MM.1S (cell line): ENCODE measurements around the gene TEKTIP1.

Source experiments
- DNase-seq: peaks from one replicate; pipeline ENCODE4 v3.0.0-alpha.2; 2015
- H2AFZ ChIP-seq: fragments of 300-600 bp; sonication (generic); 2 replicates; pipeline ENCODE4 v1.6.0; 2016; ENCODE audit warnings: antibody characterized with exemption, low read length
- H3F3A ChIP-seq: fragments of 300-600 bp; sonication (generic); 2 replicates; pipeline ENCODE4 v1.6.1; 2016; ENCODE audit warnings: mild to moderate bottlenecking, antibody characterized with exemption, low read length, moderate library complexity, mixed read lengths; ENCODE audit not compliant: insufficient read depth
- H3K27ac ChIP-seq: fragments of 300-600 bp; sonication (generic); 2 replicates; pipeline ENCODE4 v1.5.1; 2016; ENCODE audit warnings: mild to moderate bottlenecking, low read length
- H3K27me3 ChIP-seq: fragments of 300-600 bp; sonication (generic); replicated peaks from 2 replicates; pipeline ENCODE4 v1.6.0; 2016; ENCODE audit warnings: low read length; ENCODE audit not compliant: insufficient read depth
- H3K36me3 ChIP-seq: fragments of 300-600 bp; sonication (generic); replicated peaks from 2 replicates; pipeline ENCODE4 v1.6.1; 2016; ENCODE audit warnings: mild to moderate bottlenecking, low read length, mixed read lengths; ENCODE audit not compliant: insufficient read depth
- H3K4me1 ChIP-seq: fragments of 300-600 bp; sonication (generic); 2 replicates; pipeline ENCODE4 v1.6.1; 2016; ENCODE audit warnings: low read length, mixed read lengths
- H3K4me2 ChIP-seq: fragments of 300-600 bp; sonication (generic); 2 replicates; pipeline ENCODE4 v1.6.0; 2016; ENCODE audit warnings: low read depth, low read length
- H3K4me3 ChIP-seq: fragments of 300-600 bp; sonication (generic); 2 replicates; pipeline ENCODE4 v1.5.1; 2016; ENCODE audit warnings: low read length, mixed read lengths
- H3K79me2 ChIP-seq: fragments of 300-600 bp; sonication (generic); 2 replicates; pipeline ENCODE4 v1.6.1; 2016; ENCODE audit warnings: mixed run types, low read length, mixed read lengths
- H3K9ac ChIP-seq: fragments of 300-600 bp; sonication (generic); 2 replicates; pipeline ENCODE4 v1.6.1; 2016; ENCODE audit warnings: low read length, mixed read lengths
- H3K9me2 ChIP-seq: fragments of 300-600 bp; sonication (generic); replicated peaks from 2 replicates; pipeline ENCODE4 v1.6.1; 2016; ENCODE audit warnings: mild to moderate bottlenecking, low read length, mixed read lengths; ENCODE audit not compliant: insufficient read depth
- H3K9me3 ChIP-seq: fragments of 300-600 bp; sonication (generic); replicated peaks from 2 replicates; pipeline ENCODE4 v1.6.1; 2016; ENCODE audit warnings: mild to moderate bottlenecking, low read length, mixed read lengths; ENCODE audit not compliant: insufficient read depth
- H4K20me1 ChIP-seq: fragments of 300-600 bp; sonication (generic); 2 replicates; pipeline ENCODE4 v1.6.1; 2016; ENCODE audit warnings: mild to moderate bottlenecking, low read length, moderate library complexity, mixed read lengths; ENCODE audit not compliant: insufficient read depth
- EZH2 ChIP-seq: fragments of 300-600 bp; sonication (generic); optimal IDR thresholded peaks from 2 replicates; pipeline ENCODE3; 2017; ENCODE audit warnings: low read depth, mild to moderate bottlenecking, antibody characterized with exemption, low read length, mixed read lengths
- EZH2phosphoT487 ChIP-seq: fragments of 300-600 bp; sonication (generic); IDR thresholded peaks from 2 replicates; pipeline ENCODE4 v1.6.1; 2018; ENCODE audit warnings: antibody characterized with exemption, low read length
- TF ChIP-seq, protein P1 (sequence below): fragments of 300-600 bp; sonication (generic); IDR thresholded peaks from 2 replicates; pipeline ENCODE4 v1.5.1; 2016; ENCODE audit warnings: antibody characterized with exemption, low read length, mixed read lengths

TEKTIP1 gene

DNA sequence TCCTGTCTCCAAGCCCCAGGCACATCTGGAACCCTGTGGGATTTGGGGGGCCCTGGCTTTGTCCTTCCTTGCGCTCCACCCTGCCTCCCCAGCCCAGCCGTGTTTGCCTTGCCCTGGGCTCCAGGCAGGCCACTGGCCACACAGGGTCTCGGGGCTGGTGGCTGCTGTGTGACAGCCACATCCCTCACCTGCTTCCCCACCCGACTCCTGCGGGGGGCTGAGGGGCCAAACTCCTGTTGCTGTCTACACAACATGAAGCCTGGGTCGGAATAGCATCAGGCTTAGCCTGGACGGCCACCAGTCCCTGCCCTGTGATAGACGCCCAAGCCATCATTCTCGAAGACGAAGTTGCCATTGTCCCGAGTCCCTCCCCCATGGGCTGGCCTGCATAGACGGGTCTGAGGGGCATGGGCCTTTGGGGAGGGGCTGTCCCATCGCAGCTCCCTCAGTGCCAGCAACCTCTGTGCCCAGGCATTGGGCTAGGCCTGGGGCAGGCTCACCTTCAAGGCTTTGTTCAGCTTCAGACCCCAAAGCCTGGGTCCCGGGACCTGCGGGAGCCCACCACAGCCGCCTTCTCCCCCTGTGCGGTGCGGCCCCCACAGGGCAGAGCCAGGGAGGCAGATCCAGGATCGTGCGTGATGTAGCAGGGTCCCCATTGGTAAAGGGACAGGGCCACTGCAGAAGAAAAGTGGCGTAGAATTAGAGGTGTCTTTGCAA lies 15.5 kb upstream of the TEKTIP1 start:
- no peak overlapping the region for H3K27ac ChIP-seq
- H3K9me3 ChIP-seq: no peaks in the 10 kb centered on the region
- H3K9ac ChIP-seq: no peak overlapping the region
- DNase-seq: no peak
- H3K9me2 ChIP-seq: no peaks in the 10 kb centered on the region
- no peaks in the 10 kb centered on the region for H3K27me3 ChIP-seq
- H3K36me3 ChIP-seq: 0 out of 2 replicates have a peak, but pooled peaks cover 3% of the 10 kb centered on the region
- peaks cover 49% of the 10 kb centered on the region for H3K79me2 ChIP-seq
- H3K4me1 ChIP-seq: no peaks in the 10 kb centered on the region
- H3K4me2 ChIP-seq: no peak overlapping the region
- no peaks in the 10 kb centered on the region for H3F3A ChIP-seq
- H4K20me1 ChIP-seq: no peaks in the 10 kb centered on the region
- no peak overlapping the region for H3K4me3 ChIP-seq
- no peak overlapping the region for H2AFZ ChIP-seq
- TF ChIP-seq, protein P1, sequence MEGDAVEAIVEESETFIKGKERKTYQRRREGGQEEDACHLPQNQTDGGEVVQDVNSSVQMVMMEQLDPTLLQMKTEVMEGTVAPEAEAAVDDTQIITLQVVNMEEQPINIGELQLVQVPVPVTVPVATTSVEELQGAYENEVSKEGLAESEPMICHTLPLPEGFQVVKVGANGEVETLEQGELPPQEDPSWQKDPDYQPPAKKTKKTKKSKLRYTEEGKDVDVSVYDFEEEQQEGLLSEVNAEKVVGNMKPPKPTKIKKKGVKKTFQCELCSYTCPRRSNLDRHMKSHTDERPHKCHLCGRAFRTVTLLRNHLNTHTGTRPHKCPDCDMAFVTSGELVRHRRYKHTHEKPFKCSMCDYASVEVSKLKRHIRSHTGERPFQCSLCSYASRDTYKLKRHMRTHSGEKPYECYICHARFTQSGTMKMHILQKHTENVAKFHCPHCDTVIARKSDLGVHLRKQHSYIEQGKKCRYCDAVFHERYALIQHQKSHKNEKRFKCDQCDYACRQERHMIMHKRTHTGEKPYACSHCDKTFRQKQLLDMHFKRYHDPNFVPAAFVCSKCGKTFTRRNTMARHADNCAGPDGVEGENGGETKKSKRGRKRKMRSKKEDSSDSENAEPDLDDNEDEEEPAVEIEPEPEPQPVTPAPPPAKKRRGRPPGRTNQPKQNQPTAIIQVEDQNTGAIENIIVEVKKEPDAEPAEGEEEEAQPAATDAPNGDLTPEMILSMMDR: no peak
- no peak for TF ChIP-seq EZH2
- no peak for TF ChIP-seq EZH2phosphoT487

DNA sequence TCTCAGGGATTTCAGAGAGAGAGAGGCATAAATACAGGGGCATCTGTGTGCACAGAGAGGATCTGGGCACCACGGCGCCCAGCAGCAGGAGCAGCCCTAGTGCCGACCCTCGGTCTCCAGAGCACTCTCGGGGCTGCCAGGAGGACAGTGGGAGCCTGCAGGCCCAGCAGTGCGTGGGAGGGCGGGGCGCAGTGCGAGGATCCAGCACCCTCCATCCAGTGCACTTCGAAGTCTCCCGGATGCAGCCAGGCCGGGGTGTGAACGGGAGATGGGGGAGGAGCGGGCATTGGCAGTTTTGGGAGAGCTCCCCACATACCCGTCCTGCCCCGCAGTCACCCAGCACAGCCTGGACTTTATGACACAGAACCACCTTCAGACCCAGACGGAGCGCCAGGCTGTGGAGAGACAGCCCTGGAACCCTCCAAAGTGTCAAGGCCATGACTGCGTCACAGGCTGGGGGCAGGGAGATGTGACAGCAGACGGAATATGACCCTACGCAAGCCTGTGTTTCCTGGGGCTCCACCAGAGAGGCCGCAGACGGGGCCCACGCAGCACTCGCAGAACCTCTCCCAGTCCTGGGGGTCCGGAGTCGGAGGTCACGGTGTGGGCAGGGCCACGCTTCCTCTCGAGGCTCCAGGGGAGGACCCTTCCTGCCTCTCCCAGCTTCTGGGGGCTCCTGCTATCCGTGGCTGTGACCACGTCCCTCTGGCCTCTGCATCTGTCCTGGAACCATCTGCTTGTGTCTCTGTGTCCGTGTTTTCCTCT lies 14.7 kb upstream of the TEKTIP1 start:
- Histone ChIP-seq H3K9me3 (no peaks in the 10 kb centered on the region), H3F3A (no peaks in the 10 kb centered on the region), H3K27ac (no peak overlapping the region), H3K79me2 (peaks cover 42% of the 10 kb centered on the region), H3K36me3 (0 out of 2 replicates have a peak, but pooled peaks cover 3% of the 10 kb centered on the region), H3K4me2 (no peak overlapping the region), H3K27me3 (no peaks in the 10 kb centered on the region), H4K20me1 (no peaks in the 10 kb centered on the region), H3K9me2 (no peaks in the 10 kb centered on the region), H3K4me3 (no peak overlapping the region), H2AFZ (no peak overlapping the region), H3K4me1 (no peaks in the 10 kb centered on the region), H3K9ac (no peak overlapping the region)
- TF ChIP-seq, protein P1: no peak
- no peak for TF ChIP-seq EZH2
- no peak for TF ChIP-seq EZH2phosphoT487
- no peak for DNase-seq

DNA sequence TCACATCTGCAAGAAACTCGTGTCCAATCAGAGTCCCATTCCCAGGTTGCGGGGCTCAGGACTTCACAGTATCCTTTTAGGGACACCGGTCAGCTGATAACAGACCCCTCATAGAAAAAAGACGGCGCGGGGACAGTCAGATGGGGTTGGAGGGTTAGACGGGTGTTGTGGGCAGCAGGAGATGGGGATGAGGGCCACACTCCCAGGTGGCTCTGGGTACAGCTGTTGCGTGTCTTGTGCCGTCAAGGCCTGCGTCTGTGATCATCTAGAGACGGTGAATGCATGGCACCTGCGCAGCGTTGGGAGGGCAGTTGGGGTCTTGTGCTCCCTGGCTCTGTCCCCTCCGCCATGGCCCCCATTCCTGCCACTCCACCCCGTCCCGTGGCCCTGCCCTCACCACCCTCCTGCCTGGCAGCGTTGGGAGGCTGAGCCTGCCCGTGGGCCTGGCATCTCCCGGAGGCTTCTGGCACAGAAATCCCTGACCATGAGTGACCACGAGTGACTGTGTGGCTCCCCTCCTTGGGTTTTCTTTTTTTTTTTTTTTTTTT lies 14.0 kb upstream of the TEKTIP1 start:
- no peak overlapping the region for H2AFZ ChIP-seq
- DNase-seq: no peak

More for the DNA sequence above, 14.0 kb upstream of the TEKTIP1 start:
- Histone ChIP-seq H3F3A (no peaks in the 10 kb centered on the region), H3K27ac (no peak overlapping the region), H3K4me2 (no peak overlapping the region), H3K4me1 (no peaks in the 10 kb centered on the region), H3K9ac (no peak overlapping the region), H3K4me3 (no peak overlapping the region), H4K20me1 (no peaks in the 10 kb centered on the region), H3K27me3 (no peaks in the 10 kb centered on the region), H3K79me2 (peaks cover 34% of the 10 kb centered on the region), H3K36me3 (0 out of 2 replicates have a peak, but pooled peaks cover 3% of the 10 kb centered on the region), H3K9me2 (no peaks in the 10 kb centered on the region), H3K9me3 (no peaks in the 10 kb centered on the region)
- no peak for TF ChIP-seq EZH2
- no peak for TF ChIP-seq EZH2phosphoT487
